Loucy (cell line): ENCODE data around the gene HNRNPF.

Experiments
- H2AFZ ChIP-seq: fragments of 200-600 bp; sonication (generic); 2 replicates; pipeline ENCODE4 v1.6.0; 2016; ENCODE audit warnings: antibody characterized with exemption, mild to moderate bottlenecking, low read length, moderate library complexity
- H3F3A ChIP-seq: fragments of 200-600 bp; 2 replicates; pipeline ENCODE4 v1.6.0; 2016; ENCODE audit warnings: antibody characterized with exemption, low read depth, mild to moderate bottlenecking
- H3K27me3 ChIP-seq: fragments of 200-600 bp; sonication (generic); 2 replicates; pipeline ENCODE4 v1.6.1; 2014; ENCODE audit warnings: low read length, mild to moderate bottlenecking; ENCODE audit not compliant: insufficient read depth, poor library complexity, severe bottlenecking
- H3K36me3 ChIP-seq: fragments of 200-600 bp; sonication (generic); 2 replicates; pipeline ENCODE4 v1.6.1; 2016; ENCODE audit warnings: low read length; ENCODE audit not compliant: insufficient read depth
- H3K4me1 ChIP-seq: fragments of 200-600 bp; sonication (generic); 2 replicates; pipeline ENCODE4 v1.5.1; 2014; ENCODE audit warnings: low read length, mild to moderate bottlenecking; ENCODE audit not compliant: insufficient read depth, poor library complexity, severe bottlenecking
- H3K4me2 ChIP-seq: fragments of 200-600 bp; sonication (generic); 2 replicates; pipeline ENCODE4 v1.6.0; 2014; ENCODE audit warnings: antibody characterized with exemption, low read length, low read depth, mild to moderate bottlenecking; ENCODE audit not compliant: poor library complexity, severe bottlenecking
- H3K4me3 ChIP-seq: fragments of 200-600 bp; sonication (generic); 2 replicates; pipeline ENCODE4 v1.5.1; 2014; ENCODE audit warnings: low read length, mild to moderate bottlenecking, mixed read lengths; ENCODE audit not compliant: poor library complexity, severe bottlenecking
- H3K79me2 ChIP-seq: fragments of 200-600 bp; sonication (generic); 2 replicates; pipeline ENCODE4 v1.6.1; 2014; ENCODE audit warnings: low read length; ENCODE audit not compliant: insufficient read depth
- H3K9ac ChIP-seq: fragments of 200-600 bp; sonication (generic); 2 replicates; pipeline ENCODE4 v1.6.0; 2014; ENCODE audit warnings: mild to moderate bottlenecking, low read depth, low read length, moderate library complexity; ENCODE audit not compliant: poor library complexity, severe bottlenecking
- H3K9me2 ChIP-seq: fragments of 200-600 bp; sonication (generic); replicated peaks from 2 replicates; pipeline ENCODE4 v1.6.1; 2016; ENCODE audit warnings: low read depth, low read length, mixed read lengths
- H3K9me3 ChIP-seq: fragments of 200-600 bp; sonication (generic); 2 replicates; pipeline ENCODE4 v1.6.1; 2014; ENCODE audit warnings: mild to moderate bottlenecking, antibody characterized with exemption, low read length, low read depth; ENCODE audit not compliant: insufficient read depth
- H4K20me1 ChIP-seq: fragments of 200-600 bp; sonication (generic); 2 replicates; pipeline ENCODE4 v1.6.0; 2014; ENCODE audit warnings: antibody characterized with exemption, low read length, mild to moderate bottlenecking; ENCODE audit not compliant: insufficient read depth, poor library complexity, severe bottlenecking
- CTCF ChIP-seq: fragments of 200-600 bp; sonication (generic); conservative IDR thresholded peaks from 2 replicates; pipeline ENCODE4 v1.5.1; 2014; ENCODE audit warnings: mild to moderate bottlenecking, antibody characterized with exemption, low read length
- EZH2phosphoT487 ChIP-seq: fragments of 200-600 bp; IDR thresholded peaks from 2 replicates; pipeline ENCODE4 v1.6.1; 2018; ENCODE audit warnings: antibody characterized with exemption, mild to moderate bottlenecking, moderate library complexity, borderline replicate concordance

HNRNPF gene

GRCh38 chr10:43361547-43362190, 47.3 kb downstream of the HNRNPF start:
- no peaks in the 10 kb centered on the region for H3F3A ChIP-seq
- H3K4me1 ChIP-seq: no peaks in the 10 kb centered on the region
- no peaks in the 10 kb centered on the region for H3K9me2 ChIP-seq
- H3K79me2 ChIP-seq: no peaks in the 10 kb centered on the region
- no peaks in the 10 kb centered on the region for H3K36me3 ChIP-seq
- no peaks in the 10 kb centered on the region for H3K27me3 ChIP-seq
- H3K4me2 ChIP-seq: no peak overlapping the region
- H3K9me3 ChIP-seq: no peaks in the 10 kb centered on the region
- TF ChIP-seq EZH2phosphoT487 (no peak), CTCF (no peak)
- no peaks in the 10 kb centered on the region for H4K20me1 ChIP-seq
- H3K9ac ChIP-seq: no peak overlapping the region
- no peak overlapping the region for H3K4me3 ChIP-seq
- no peak overlapping the region for H2AFZ ChIP-seq

GRCh38 chr10:43360086-43360485, 48.9 kb downstream of the HNRNPF start:
- peaks cover 5% of the 10 kb centered on the region for H3K4me1 ChIP-seq
- H3F3A ChIP-seq: no peaks in the 10 kb centered on the region
- no peaks in the 10 kb centered on the region for H3K9me2 ChIP-seq
- no peaks in the 10 kb centered on the region for H3K9me3 ChIP-seq
- no peaks in the 10 kb centered on the region for H3K79me2 ChIP-seq
- H4K20me1 ChIP-seq: no peaks in the 10 kb centered on the region
- H2AFZ ChIP-seq: no peak overlapping the region; the same call in 1 of the 2 replicates
- no peaks in the 10 kb centered on the region for H3K36me3 ChIP-seq
- TF ChIP-seq EZH2phosphoT487 (no peak), CTCF (no peak)
- no peak overlapping the region for H3K4me3 ChIP-seq
- no peak overlapping the region for H3K9ac ChIP-seq
- no peak overlapping the region for H3K4me2 ChIP-seq
- no peaks in the 10 kb centered on the region for H3K27me3 ChIP-seq

GRCh38 chr10:43355749-43356371, 53.1 kb downstream of the HNRNPF start:
- Histone ChIP-seq H3K4me2 (no peak overlapping the region), H2AFZ (peak overlapping the region; percentile 71; the same call in 1 of the 2 replicates)

More at GRCh38 chr10:43355749-43356371, 53.1 kb downstream of the HNRNPF start:
- Histone ChIP-seq H3K36me3 (no peaks in the 10 kb centered on the region), H3K9ac (no peak overlapping the region), H3K4me3 (no peak overlapping the region), H3F3A (no peaks in the 10 kb centered on the region), H3K9me2 (no peaks in the 10 kb centered on the region), H3K4me1 (peaks cover 5% of the 10 kb centered on the region), H3K79me2 (no peaks in the 10 kb centered on the region), H3K9me3 (no peaks in the 10 kb centered on the region), H3K27me3 (no peaks in the 10 kb centered on the region), H4K20me1 (no peaks in the 10 kb centered on the region)
- TF ChIP-seq EZH2phosphoT487 (no peak), CTCF (no peak)
